ACC112 (cell line): ENCODE data around the gene ZNF292.

Source experiments
- H2AFZ ChIP-seq: fragments of 200-600 bp; sonication (generic); one replicate; pipeline ENCODE4 v1.6.0; 2017; ENCODE audit warnings: antibody characterized with exemption, low read length; ENCODE audit not compliant: unreplicated experiment
- H3K27ac ChIP-seq: fragments of 200-600 bp; sonication (generic); 2 replicates; pipeline ENCODE4 v1.5.1; 2014; ENCODE audit warnings: low read depth, mild to moderate bottlenecking, antibody characterized with exemption, low read length, moderate library complexity
- H3K27me3 ChIP-seq: fragments of 200-600 bp; sonication (generic); 2 replicates; pipeline ENCODE4 v1.6.1; 2014; ENCODE audit warnings: mild to moderate bottlenecking, antibody characterized with exemption, low read length, moderate library complexity, mixed read lengths; ENCODE audit not compliant: insufficient read depth
- H3K36me3 ChIP-seq: fragments of 200-600 bp; sonication (generic); 2 replicates; pipeline ENCODE4 v1.6.1; 2016; ENCODE audit warnings: mild to moderate bottlenecking, antibody characterized with exemption, low read length, moderate library complexity, mixed read lengths; ENCODE audit not compliant: insufficient read depth
- H3K4me1 ChIP-seq: fragments of 200-600 bp; sonication (generic); one replicate; pipeline ENCODE4 v1.6.1; 2016; ENCODE audit warnings: low read length, mixed read lengths; ENCODE audit not compliant: insufficient read depth, unreplicated experiment, control insufficient read depth
- H3K4me3 ChIP-seq: fragments of 200-600 bp; sonication (generic); 2 replicates; pipeline ENCODE4 v1.5.1; 2014; ENCODE audit warnings: mild to moderate bottlenecking, low read depth, low read length
- H3K79me2 ChIP-seq: fragments of 200-600 bp; sonication (generic); one replicate; pipeline ENCODE4 v1.6.0; 2016; ENCODE audit warnings: low read length; ENCODE audit not compliant: control insufficient read depth, unreplicated experiment, insufficient read depth

ZNF292 gene

GRCh38 chr6:87264481-87264880 lies 109.1 kb downstream of the ZNF292 start:
- Histone ChIP-seq H3K27ac (no peak overlapping the region), H3K36me3 (peaks cover 14% of the 10 kb centered on the region), H3K4me3 (no peak overlapping the region), H3K27me3 (no peaks in the 10 kb centered on the region), H2AFZ (no peak overlapping the region), H3K79me2 (no peaks in the 10 kb centered on the region), H3K4me1 (no peaks in the 10 kb centered on the region)

DNA sequence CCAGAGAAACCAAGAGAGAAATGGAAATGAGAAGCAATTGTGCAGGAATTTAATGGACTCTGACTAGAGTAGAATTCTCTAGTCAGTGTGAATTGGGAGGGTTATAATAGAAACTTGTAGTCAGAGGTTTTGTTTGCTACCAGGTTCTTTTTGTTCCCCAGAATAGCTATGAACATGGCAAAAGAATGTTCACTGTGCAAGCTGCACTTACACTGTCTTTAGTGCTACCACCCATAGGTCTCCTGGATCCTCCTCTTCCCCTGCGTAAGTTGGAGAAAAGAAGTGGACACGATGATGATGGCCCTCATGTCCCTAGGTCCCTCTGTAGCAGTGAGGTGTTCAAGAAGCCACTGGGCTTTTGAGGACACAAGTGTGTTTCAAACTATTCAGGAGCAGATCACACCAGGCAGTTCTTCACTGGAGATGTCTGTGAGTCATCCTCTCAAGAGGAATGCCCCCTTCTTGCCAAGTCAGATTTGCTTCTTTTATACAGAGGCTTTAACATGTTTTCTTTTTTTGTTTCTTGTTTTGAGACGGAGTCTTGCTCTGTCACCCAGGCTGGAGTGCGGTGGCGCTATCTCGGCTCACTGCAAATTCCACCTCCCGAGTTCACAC lies 119.4 kb downstream of the ZNF292 start:
- Histone ChIP-seq H3K79me2 (no peaks in the 10 kb centered on the region), H3K36me3 (no peaks in the 10 kb centered on the region), H3K4me1 (peaks cover 9% of the 10 kb centered on the region), H3K4me3 (no peak overlapping the region), H3K27me3 (no peaks in the 10 kb centered on the region), H2AFZ (no peak overlapping the region), H3K27ac (no peak overlapping the region)

GRCh38 chr6:87276624-87277023 lies 121.3 kb downstream of the ZNF292 start:
- H3K4me3 ChIP-seq = no peak overlapping the region
- no peak overlapping the region for H2AFZ ChIP-seq
- no peaks in the 10 kb centered on the region for H3K36me3 ChIP-seq
- no peaks in the 10 kb centered on the region for H3K79me2 ChIP-seq
- H3K4me1 ChIP-seq = peaks cover 9% of the 10 kb centered on the region
- H3K27me3 ChIP-seq = 0 out of 2 replicates have a peak, but pooled peaks cover 5% of the 10 kb centered on the region
- no peak overlapping the region for H3K27ac ChIP-seq

- Histone ChIP-seq H3K27me3 (peaks cover 6% of the 10 kb centered on the region; the same call in 1 of the 2 replicates), H3K4me1 (peaks cover 9% of the 10 kb centered on the region), H3K36me3 (no peaks in the 10 kb centered on the region), H3K4me3 (no peak overlapping the region), H3K79me2 (no peaks in the 10 kb centered on the region), H2AFZ (no peak overlapping the region), H3K27ac (no peak overlapping the region)
These were observed 121.8 kb downstream of the ZNF292 start for GRCh38 chr6:87277123-87277522.

GRCh38 chr6:87279196-87279595 lies 123.8 kb downstream of the ZNF292 start:
- peaks cover 9% of the 10 kb centered on the region for H3K4me1 ChIP-seq
- H2AFZ ChIP-seq = no peak overlapping the region
- no peak overlapping the region for H3K4me3 ChIP-seq
- H3K36me3 ChIP-seq = no peaks in the 10 kb centered on the region
- no peak overlapping the region for H3K27ac ChIP-seq
- no peaks in the 10 kb centered on the region for H3K79me2 ChIP-seq
- H3K27me3 ChIP-seq = peaks cover 11% of the 10 kb centered on the region; the same call in 1 of the 2 replicates

DNA sequence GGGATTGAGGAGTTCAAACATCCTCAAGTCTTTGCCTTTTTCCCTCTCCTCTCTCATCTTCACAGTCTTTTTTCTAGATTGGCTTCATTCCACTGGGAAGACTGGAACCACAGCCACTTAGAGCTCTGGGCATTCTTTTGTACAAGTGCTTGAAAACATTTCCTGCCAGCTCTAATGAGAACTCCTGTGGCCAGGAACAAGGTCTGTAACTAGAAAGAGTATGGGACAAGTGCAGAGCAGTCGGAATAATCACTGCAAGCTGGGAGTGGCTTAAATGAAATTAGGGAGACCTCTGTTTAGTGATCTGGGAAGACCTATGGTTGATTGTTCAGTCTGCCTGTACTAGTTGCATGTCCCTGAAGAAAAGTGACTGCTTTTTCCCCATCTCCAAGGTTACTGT lies 126.1 kb downstream of the ZNF292 start:
- Histone ChIP-seq H3K27ac (no peak overlapping the region), H3K36me3 (no peaks in the 10 kb centered on the region), H3K4me1 (no peaks in the 10 kb centered on the region), H3K79me2 (no peaks in the 10 kb centered on the region), H2AFZ (no peak overlapping the region), H3K4me3 (no peak overlapping the region), H3K27me3 (peaks cover 29% of the 10 kb centered on the region)

DNA sequence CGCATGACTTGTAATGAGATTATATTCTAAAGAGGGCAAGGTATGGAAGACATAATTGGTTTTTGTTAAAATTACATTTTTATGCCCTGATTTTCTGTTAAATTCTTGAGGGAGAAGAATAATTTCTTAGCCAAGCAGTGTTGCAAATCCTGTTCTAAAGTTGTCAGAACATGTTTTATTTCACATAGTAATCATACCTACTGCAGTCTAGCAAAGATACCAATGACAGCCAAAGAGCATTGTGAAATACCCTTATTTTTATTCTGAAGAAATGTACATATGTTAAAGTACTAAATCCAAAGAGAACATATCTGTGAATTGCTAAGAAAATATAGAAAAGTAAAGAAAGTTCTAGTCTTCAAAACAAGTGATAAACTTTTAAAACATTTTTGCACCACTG lies 127.4 kb downstream of the ZNF292 start:
- H3K27ac ChIP-seq = no peak overlapping the region
- no peaks in the 10 kb centered on the region for H3K36me3 ChIP-seq

DNA sequence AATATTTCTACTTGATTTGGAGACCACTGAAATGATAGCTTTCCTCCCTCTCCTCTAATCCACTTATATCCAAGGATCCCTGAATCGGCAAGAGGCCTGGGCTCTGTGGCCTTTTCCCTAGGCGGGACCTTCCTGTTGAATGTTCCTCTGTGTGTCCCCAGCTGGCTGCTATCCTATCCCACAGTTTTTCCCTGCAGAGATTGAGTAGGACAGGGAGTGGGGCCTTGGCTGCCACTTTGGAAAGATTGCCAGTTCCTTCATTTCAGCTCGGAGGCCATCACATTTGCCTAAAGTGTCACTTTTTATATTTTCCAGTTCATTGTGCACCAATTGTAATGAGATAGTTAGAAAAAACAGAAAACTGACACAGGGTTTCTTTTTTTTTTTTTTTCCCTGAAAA lies 128.1 kb downstream of the ZNF292 start:
- H2AFZ ChIP-seq = no peak overlapping the region
- peaks cover 3% of the 10 kb centered on the region for H3K4me1 ChIP-seq
- H3K27ac ChIP-seq = no peak overlapping the region
- H3K36me3 ChIP-seq = no peaks in the 10 kb centered on the region
- H3K27me3 ChIP-seq = peaks cover 40% of the 10 kb centered on the region
- no peak overlapping the region for H3K4me3 ChIP-seq
- no peaks in the 10 kb centered on the region for H3K79me2 ChIP-seq

More for the DNA sequence above, 127.4 kb downstream of the ZNF292 start:
- no peak overlapping the region for H2AFZ ChIP-seq
- H3K4me1 ChIP-seq = peaks cover 3% of the 10 kb centered on the region
- no peaks in the 10 kb centered on the region for H3K79me2 ChIP-seq
- peaks cover 36% of the 10 kb centered on the region for H3K27me3 ChIP-seq
- H3K4me3 ChIP-seq = no peak overlapping the region

DNA sequence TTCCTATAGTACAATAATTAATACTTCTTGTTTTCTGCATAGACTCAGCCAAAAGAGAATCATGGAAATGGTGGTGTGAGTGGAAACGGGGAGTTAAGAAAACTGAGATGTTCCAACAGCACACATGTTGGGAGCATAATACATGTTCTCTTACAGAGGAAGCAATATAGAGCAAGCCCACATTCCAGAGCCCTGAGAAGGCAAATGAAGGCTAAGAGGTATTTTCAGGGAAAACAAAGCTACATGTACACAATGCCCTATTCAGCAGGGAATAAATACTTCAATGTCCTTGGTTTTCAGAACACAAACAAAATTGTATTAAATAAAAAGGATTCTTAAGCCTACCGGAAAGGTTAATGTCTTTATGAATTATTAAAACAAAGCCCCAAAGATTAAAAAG lies 131.9 kb downstream of the ZNF292 start:
- H3K27me3 ChIP-seq = peaks cover 62% of the 10 kb centered on the region
- H2AFZ ChIP-seq = no peak overlapping the region
- H3K4me3 ChIP-seq = no peak overlapping the region
- no peak overlapping the region for H3K27ac ChIP-seq
- H3K36me3 ChIP-seq = no peaks in the 10 kb centered on the region
- peaks cover 3% of the 10 kb centered on the region for H3K4me1 ChIP-seq
- H3K79me2 ChIP-seq = no peaks in the 10 kb centered on the region

- Histone ChIP-seq H3K36me3 (no peaks in the 10 kb centered on the region), H2AFZ (no peak overlapping the region), H3K4me1 (peaks cover 3% of the 10 kb centered on the region), H3K79me2 (no peaks in the 10 kb centered on the region), H3K27me3 (peaks cover 78% of the 10 kb centered on the region), H3K4me3 (no peak overlapping the region), H3K27ac (no peak overlapping the region)
These were observed 134.2 kb downstream of the ZNF292 start for GRCh38 chr6:87289571-87289970.

- no peak overlapping the region for H3K4me3 ChIP-seq
- H3K36me3 ChIP-seq = no peaks in the 10 kb centered on the region
- H3K4me1 ChIP-seq = peaks cover 3% of the 10 kb centered on the region
- no peak overlapping the region for H3K27ac ChIP-seq
- H3K27me3 ChIP-seq = peaks cover 74% of the 10 kb centered on the region
- no peaks in the 10 kb centered on the region for H3K79me2 ChIP-seq
- no peak overlapping the region for H2AFZ ChIP-seq
These were observed 136.5 kb downstream of the ZNF292 start for GRCh38 chr6:87291883-87292282.
